ENCODE measurements around the gene SLC49A3.

Gene SLC49A3

GRCh38 chr4:721261-722168 lies 32.6 kb upstream of the SLC49A3 start:
- no peak overlapping the region for H3K4me3 ChIP-seq (replicated peaks in 1 of 2; ENCODE audit: low read depth in 2 of 2, low read length in 2 of 2)
- DNase-seq (ENCODE audit: low read depth in 2 of 2), result peak; percentile 26 to 62
- TF ChIP-seq CTCF (IDR thresholded peaks at IDR 0.05; ENCODE audit: low read depth, low read length), result no peak

DNA sequence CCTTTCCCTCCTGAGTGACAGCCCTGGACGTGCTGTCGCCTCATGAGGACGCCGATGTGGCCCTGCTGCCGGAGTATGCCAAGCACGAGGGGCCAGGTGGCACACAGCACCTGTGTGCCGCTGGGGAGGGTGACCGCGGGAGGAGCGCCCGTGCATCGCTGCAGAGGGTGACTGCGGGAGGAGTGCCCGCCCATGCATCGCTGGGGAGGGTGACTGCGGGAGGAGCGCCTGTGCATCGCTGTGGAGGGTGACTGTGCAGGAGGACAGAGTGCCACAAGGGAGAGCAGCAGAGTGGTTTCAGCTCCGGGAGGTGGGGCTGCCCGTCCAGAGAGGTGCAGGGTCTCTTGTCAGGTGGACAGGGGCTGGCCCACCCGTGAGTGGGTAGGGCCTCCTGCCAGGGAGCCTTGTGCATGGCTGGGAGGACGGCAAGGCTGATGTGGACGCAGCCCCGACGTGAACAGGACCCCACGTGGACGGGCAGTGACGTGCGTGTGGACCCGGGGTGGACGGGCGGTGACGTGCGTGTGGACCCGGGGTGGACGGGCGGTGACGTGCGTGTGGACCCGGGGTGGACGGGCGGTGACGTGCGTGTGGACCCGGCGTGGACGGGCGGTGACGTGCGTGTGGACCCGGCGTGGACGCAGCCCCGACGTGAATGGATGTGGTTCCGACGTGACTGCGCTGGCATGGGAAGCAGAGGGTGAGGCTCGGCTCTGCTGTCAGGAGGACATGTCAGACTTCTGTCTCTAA lies 31.3 kb upstream of the SLC49A3 start:
- no peak overlapping the region for H3K4me3 ChIP-seq (replicated peaks in 1 of 2; ENCODE audit: low read depth in 2 of 2, low read length in 2 of 2)
- DNase-seq (ENCODE audit: low read depth in 2 of 2), result no peak
- no peak for TF ChIP-seq CTCF (IDR thresholded peaks at IDR 0.05; ENCODE audit: low read depth, low read length)

DNA sequence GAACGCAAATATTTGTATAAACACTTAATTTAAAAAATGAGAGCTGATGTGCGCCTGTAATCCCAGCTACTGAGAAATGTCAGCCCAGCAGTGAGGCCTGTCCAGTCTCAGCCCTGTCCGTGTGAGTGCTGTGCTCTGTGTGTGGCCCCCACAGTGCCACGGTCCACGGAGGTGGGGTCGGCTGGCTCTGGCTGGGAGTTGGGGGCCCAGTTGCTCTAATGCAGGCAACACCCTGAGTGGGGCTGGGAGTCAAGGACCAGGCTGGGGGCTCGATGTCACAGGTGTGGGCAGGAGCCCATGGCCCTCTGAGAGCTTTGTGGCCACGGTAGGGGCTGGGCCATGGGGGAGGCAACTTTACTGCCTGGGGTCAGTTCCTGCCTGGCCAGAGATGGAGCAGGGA lies 29.5 kb upstream of the SLC49A3 start:
- no peak overlapping the region for H3K4me3 ChIP-seq (replicated peaks in 1 of 2; ENCODE audit: low read depth in 2 of 2, low read length in 2 of 2)
- no peak for TF ChIP-seq CTCF (IDR thresholded peaks at IDR 0.05; ENCODE audit: low read depth, low read length)
- DNase-seq (ENCODE audit: low read depth in 2 of 2), result no peak

- TF ChIP-seq CTCF (IDR thresholded peaks at IDR 0.05; ENCODE audit: low read depth, low read length), result no peak
- H3K4me3 ChIP-seq (replicated peaks in 1 of 2; ENCODE audit: low read depth in 2 of 2, low read length in 2 of 2), result no peak overlapping the region
- no peak for DNase-seq (ENCODE audit: low read depth in 2 of 2)
These were observed 28.8 kb upstream of the SLC49A3 start for GRCh38 chr4:717601-718320.

GRCh38 chr4:714087-714486 lies 25.1 kb upstream of the SLC49A3 start:
- no peak for TF ChIP-seq CTCF (IDR thresholded peaks at IDR 0.05; ENCODE audit: low read depth, low read length)
- DNase-seq (ENCODE audit: low read depth in 2 of 2), result no peak
- H3K4me3 ChIP-seq (replicated peaks in 1 of 2; ENCODE audit: low read depth in 2 of 2, low read length in 2 of 2), result no peak overlapping the region

GRCh38 chr4:712916-713632 lies 24.1 kb upstream of the SLC49A3 start:
- no peak overlapping the region for H3K4me3 ChIP-seq (replicated peaks in 1 of 2; ENCODE audit: low read depth in 2 of 2, low read length in 2 of 2)
- no peak for DNase-seq (ENCODE audit: low read depth in 2 of 2)
- no peak for TF ChIP-seq CTCF (IDR thresholded peaks at IDR 0.05; ENCODE audit: low read depth, low read length)

Measured in cardiac fibroblast (primary cell).